SK-MEL-5 (cell line): ENCODE results near the gene CAB39. TPM values are rescaled to one million over a fixed set of nuclear protein-coding genes. Genes with fewer than 3 reads are reported as not detected.

ENCODE experiments used
- DNase-seq: peaks from one replicate; pipeline ENCODE4 v3.0.0-alpha.2; 2016; ENCODE audit warnings: low read depth, low spot score
- in situ Hi-C: cut with HindIII; loops from 2 replicates; pipeline ENCODE4 v1.10.0; 2016; ENCODE audit warnings: low sequenced_read_pairs, high pct_unique_total_duplicates, low pct_unique_long_range_greater_than_20kb
- total RNA-seq: library from RNA; depleted of rRNA; stranded (reverse); fragments of >200 nt; shearing (Covaris generic); gene quantifications from 2 replicates; pipeline ENCODE4 v1.2.3, GENCODE V29; 2014

CAB39 gene
- total RNA-seq, 1 experiment from 2014 or later = 41.2 TPM

- no peak for DNase-seq
- in situ Hi-C loops = no loop called here
Observed at GRCh38 chr2:230787101-230787500, 74.5 kb downstream of the CAB39 start.

- in situ Hi-C loops = no loop called here
- no peak for DNase-seq
Observed at GRCh38 chr2:230788554-230789175, 76.0 kb downstream of the CAB39 start.

GRCh38 chr2:230790981-230791380 lies 78.3 kb downstream of the CAB39 start:
- DNase-seq = no peak

GRCh38 chr2:230793572-230794359 lies 81.1 kb downstream of the CAB39 start:
- in situ Hi-C loops = no loop called here

More at GRCh38 chr2:230790981-230791380, 78.3 kb downstream of the CAB39 start:
- in situ Hi-C loops = no loop called here

GRCh38 chr2:230794497-230794896 lies 81.9 kb downstream of the CAB39 start:
- in situ Hi-C loops = no loop called here
- DNase-seq = no peak

More at GRCh38 chr2:230793572-230794359, 81.1 kb downstream of the CAB39 start:
- DNase-seq = no peak

- in situ Hi-C loops = no loop called here
- DNase-seq = no peak
Observed at GRCh38 chr2:230795856-230796255, 83.2 kb downstream of the CAB39 start.

- in situ Hi-C loops = no loop called here
- no peak for DNase-seq
Observed at GRCh38 chr2:230796280-230796862, 83.7 kb downstream of the CAB39 start.

GRCh38 chr2:230797515-230798495 lies 85.2 kb downstream of the CAB39 start:
- in situ Hi-C loops = no loop called here

GRCh38 chr2:230798769-230799399 lies 86.2 kb downstream of the CAB39 start:
- DNase-seq = peak; percentile 65
- in situ Hi-C loops = no loop called here

More at GRCh38 chr2:230797515-230798495, 85.2 kb downstream of the CAB39 start:
- DNase-seq = no peak

GRCh38 chr2:230805353-230806017 lies 92.8 kb downstream of the CAB39 start:
- in situ Hi-C loops = no loop called here

GRCh38 chr2:230807729-230808128 lies 95.1 kb downstream of the CAB39 start:
- in situ Hi-C loops = no loop called here
- DNase-seq = no peak

More at GRCh38 chr2:230805353-230806017, 92.8 kb downstream of the CAB39 start:
- DNase-seq = no peak

GRCh38 chr2:230809015-230809414 lies 96.4 kb downstream of the CAB39 start:
- DNase-seq = no peak
- in situ Hi-C loops = no loop called here

- no peak for DNase-seq
- in situ Hi-C loops = no loop called here
Observed at GRCh38 chr2:230809677-230810251, 97.1 kb downstream of the CAB39 start.

GRCh38 chr2:230811508-230811907 lies 98.9 kb downstream of the CAB39 start:
- in situ Hi-C loops = no loop called here
- no peak for DNase-seq

GRCh38 chr2:230812033-230812432 lies 99.4 kb downstream of the CAB39 start:
- in situ Hi-C loops = no loop called here

GRCh38 chr2:230814616-230815015 lies 102.0 kb downstream of the CAB39 start:
- in situ Hi-C loops = no loop called here
- peak; percentile 39 for DNase-seq

More at GRCh38 chr2:230812033-230812432, 99.4 kb downstream of the CAB39 start:
- no peak for DNase-seq
